Ovary (tissue), 3 donors: ENCODE data around the gene MEGF8.

Experiments
- CTCF ChIP-seq, 3 donors: fragments of 450-650 bp in 2 of 3; fragments of 200-600 bp in 1 of 3; IDR thresholded peaks; one replicate each; pipeline versions ENCODE4 v1.5.1 to v1.8.0; 2016 to 2022; ENCODE audit warnings: antibody characterized with exemption in 3 of 3, mild to moderate bottlenecking in 1 of 3
- POLR2A ChIP-seq: fragments of 450-650 bp; IDR thresholded peaks from one replicate; pipeline ENCODE4 v1.6.1; 2017; ENCODE audit warnings: antibody characterized with exemption, mild to moderate bottlenecking, moderate library complexity
- donor health status: DM: no; HTN: no; CAD: no.

- no peak for TF ChIP-seq CTCF (IDR thresholded peaks at IDR 0.05)
- TF ChIP-seq POLR2A = no peak
These were observed 64.5 kb downstream of the MEGF8 start, which contains the start of gene CNFN for GRCh38 chr19:42389899-42390298.
